ENCODE measurements around the gene CTNNA3.
A peak's percentile ranks its signal among the peaks of the same experiment; 100 is the strongest.

Gene CTNNA3

DNA sequence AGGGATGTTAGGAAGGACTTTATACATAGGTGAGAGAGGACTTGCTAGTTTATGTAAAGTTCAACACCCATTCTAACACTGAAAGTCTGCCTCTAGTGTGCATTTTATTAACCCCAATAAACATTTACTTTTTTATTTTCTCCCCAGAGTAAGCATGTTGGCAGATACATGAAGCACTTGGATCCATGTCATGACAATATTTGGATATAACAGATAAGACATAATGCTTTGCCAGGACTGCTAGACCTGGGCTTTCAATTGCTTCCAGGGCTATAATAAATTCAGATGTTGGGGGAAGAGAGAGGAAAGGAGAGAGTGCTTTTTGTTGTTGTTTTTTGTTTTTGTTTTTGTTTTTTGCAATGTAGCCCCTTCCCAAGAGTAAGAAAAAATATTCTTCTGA is 1039.5 kb downstream of the CTNNA3 start:
- in situ Hi-C loops (cut with HindIII; ENCODE audit: low pct_unique_long_range_greater_than_20kb, low sequenced_read_pairs): no loop called here
- no peak for TF ChIP-seq JUND (IDR thresholded peaks at IDR 0.05; ENCODE audit: low read depth)
- DNase-seq (ENCODE audit: low read depth in 1 of 2, low spot score in 1 of 2): no peak

DNA sequence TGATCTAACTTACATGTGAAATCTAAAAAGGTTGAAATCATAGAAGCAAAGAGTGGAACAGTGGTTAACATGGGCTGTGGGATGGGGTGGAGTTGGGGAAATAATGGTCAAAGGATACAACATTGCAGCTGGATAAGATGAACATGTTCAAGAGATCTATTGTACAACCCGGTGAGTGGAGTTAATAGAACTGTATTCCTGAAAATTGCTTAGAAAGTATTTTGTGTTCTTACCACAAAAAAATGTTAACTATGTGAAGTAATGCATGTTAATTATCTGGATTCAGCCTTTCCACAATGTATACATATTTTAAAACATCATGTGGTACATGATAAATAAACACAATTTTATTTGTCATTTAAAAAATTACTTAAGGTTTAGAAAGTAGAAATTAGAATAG is 1041.1 kb downstream of the CTNNA3 start:
- in situ Hi-C loops (cut with HindIII; ENCODE audit: low pct_unique_long_range_greater_than_20kb, low sequenced_read_pairs): no loop called here
- no peak for DNase-seq (ENCODE audit: low read depth in 1 of 2, low spot score in 1 of 2)
- TF ChIP-seq JUND (IDR thresholded peaks at IDR 0.05; ENCODE audit: low read depth): no peak

DNA sequence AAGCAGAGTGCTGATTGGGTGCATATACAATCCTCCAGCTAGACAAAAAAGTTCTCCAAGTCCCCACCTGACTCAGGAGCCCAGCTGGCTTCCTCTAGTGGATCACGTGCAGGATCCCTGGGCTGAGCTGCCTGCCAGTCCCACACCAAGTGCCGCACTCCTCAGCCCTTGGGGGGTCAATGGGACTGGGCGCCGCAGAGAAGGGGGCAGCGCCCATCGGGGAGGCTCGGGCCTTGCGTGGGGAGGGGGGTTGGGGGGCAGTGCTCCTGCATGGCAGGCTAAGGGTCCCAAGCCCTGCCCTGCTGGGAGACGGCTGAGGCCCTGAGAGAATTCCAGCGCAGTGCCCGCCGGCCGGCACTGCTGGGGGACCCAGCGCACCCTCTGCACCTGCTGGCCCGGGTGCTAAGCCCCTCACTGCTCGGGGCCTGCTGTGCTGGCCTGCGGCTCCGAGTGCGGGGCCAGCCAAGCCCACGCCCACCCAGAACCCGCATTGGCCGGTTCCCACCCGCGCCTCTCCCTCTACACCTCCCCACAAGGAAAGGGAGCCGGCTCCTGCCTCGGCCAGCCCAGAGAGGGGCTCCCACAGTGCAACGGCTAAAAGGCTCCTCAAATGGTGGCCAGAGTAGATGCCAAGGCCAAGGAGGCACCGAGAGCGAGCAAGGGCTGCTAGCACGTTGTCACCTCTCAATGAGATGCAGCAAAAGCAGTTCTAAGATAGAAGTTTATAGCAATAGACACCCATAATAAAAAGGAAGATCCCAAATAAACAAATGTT is 1044.5 kb downstream of the CTNNA3 start:
- no peak for DNase-seq (ENCODE audit: low read depth in 1 of 2, low spot score in 1 of 2)
- TF ChIP-seq JUND (IDR thresholded peaks at IDR 0.05; ENCODE audit: low read depth): no peak
- in situ Hi-C loops (cut with HindIII; ENCODE audit: low pct_unique_long_range_greater_than_20kb, low sequenced_read_pairs): no loop called here

DNA sequence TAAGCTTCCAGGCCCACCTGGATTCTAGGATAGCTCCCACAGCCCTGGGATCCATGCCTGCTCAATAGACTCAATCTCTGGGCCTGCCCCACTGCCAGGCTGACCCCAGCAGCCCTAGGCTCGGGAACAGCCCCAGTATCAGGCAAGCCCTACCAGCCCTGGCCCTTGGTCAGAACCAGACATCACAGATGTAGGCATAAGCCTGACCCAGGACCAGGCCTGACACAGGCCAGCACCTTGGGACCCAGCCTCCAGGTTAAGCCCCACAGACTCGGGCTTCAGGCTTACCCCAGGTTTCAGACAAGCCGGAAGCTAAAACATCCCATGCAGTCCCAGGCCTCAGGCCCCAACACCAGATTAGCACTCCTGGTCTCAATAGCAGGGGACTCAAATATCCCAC is 1046.4 kb downstream of the CTNNA3 start:
- in situ Hi-C loops (cut with HindIII; ENCODE audit: low pct_unique_long_range_greater_than_20kb, low sequenced_read_pairs): no loop called here
- DNase-seq (ENCODE audit: low read depth in 1 of 2, low spot score in 1 of 2): no peak
- TF ChIP-seq JUND (IDR thresholded peaks at IDR 0.05; ENCODE audit: low read depth): no peak

DNA sequence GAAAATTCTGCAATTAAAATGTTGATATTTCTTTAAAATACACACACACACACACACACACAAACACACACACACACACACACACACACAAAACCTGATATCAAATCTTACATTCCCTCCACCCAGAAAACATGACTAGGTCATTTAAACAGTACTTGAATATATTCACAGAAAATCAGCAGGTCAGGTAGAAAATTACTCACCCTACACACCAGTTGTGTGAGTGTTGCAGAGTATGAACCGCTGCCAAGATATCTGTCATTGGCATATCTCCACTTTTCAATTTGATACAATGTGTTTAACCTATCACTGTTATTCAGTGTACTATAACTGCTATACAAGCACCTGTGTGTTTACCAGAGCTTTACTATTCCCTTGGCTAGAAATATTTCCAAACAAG is 1053.8 kb downstream of the CTNNA3 start:
- DNase-seq (ENCODE audit: low read depth in 1 of 2, low spot score in 1 of 2): no peak
- in situ Hi-C loops (cut with HindIII; ENCODE audit: low pct_unique_long_range_greater_than_20kb, low sequenced_read_pairs): no loop called here
- TF ChIP-seq JUND (IDR thresholded peaks at IDR 0.05; ENCODE audit: low read depth): no peak

DNA sequence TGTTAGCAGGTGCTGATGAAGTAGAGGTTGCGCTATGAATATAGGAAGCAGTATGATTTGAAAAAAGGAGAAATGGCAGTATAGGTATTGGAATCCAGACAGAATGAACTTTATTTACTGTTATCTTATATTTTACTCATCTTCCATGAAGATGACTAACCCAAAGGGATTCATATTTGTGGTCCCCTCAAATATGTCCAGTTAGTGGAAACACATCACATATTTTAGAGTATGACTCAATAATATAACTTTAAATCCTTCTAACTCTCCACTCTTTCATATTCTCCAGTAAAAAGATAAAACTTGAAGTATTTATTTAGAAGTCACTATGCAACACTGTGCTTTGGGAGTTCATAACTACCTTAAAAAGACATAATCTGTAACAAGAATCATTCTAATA is 1056.6 kb downstream of the CTNNA3 start:
- DNase-seq (ENCODE audit: low read depth in 1 of 2, low spot score in 1 of 2): no peak
- in situ Hi-C loops (cut with HindIII; ENCODE audit: low pct_unique_long_range_greater_than_20kb, low sequenced_read_pairs): no loop called here
- TF ChIP-seq JUND (IDR thresholded peaks at IDR 0.05; ENCODE audit: low read depth): no peak

DNA sequence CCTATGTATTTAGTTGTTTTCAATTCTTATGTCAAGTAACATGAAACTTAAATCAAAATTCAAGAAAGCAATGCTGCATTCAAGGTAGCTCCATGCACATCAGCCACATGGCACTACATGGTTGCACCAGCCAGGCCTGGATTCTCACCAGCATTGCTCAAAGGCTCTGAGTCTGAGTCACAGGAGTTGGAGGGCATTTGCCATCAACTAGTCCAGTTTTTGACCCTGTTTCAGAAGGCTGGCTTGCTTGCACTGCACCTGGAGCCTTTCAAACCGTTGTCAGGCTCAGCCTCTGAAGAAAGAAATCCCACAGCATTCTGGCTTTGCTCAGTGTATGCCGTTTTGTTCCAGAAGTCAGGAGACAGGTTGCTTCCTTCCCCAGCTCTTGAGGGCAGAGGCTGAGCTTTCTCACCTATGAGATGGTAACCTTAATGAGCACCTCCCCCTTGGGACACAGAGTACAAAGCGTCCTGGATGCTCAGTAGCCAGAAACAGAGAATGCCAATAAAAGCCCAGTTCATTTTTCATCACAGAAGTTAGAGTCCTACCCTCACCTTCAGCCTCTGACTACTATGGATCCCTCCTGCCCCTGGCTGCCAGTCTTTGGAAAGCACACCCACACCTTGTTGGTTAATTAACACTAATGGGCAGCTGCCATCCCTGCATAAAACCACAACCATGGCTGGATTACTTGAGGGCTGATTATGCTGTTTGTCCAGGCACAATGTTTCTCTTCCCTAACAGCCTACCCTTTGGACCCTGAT is 1058.5 kb downstream of the CTNNA3 start:
- TF ChIP-seq JUND (IDR thresholded peaks at IDR 0.05; ENCODE audit: low read depth): no peak
- no peak for DNase-seq (ENCODE audit: low read depth in 1 of 2, low spot score in 1 of 2)
- in situ Hi-C loops (cut with HindIII; ENCODE audit: low pct_unique_long_range_greater_than_20kb, low sequenced_read_pairs): no loop called here

DNA sequence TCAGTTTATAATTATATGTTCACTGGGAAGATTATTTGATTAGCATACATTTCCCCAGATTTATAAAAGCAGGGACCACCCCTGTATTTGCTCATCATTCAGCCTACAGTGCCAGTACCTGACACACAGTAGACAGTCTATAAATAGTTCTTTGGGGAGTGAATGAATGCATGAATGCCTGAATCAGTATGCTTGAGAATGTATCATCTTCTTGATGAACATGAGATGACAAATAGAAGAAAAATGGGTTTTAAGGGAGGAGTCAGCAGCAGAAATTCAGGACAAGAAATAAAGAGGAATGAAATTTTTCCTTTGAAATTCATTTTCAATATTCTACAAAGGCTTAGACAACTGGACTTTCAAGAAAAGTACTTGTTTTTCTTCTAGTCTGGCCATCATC is 1066.0 kb downstream of the CTNNA3 start:
- no peak for DNase-seq (ENCODE audit: low read depth in 1 of 2, low spot score in 1 of 2)
- no peak for TF ChIP-seq JUND (IDR thresholded peaks at IDR 0.05; ENCODE audit: low read depth)
- in situ Hi-C loops (cut with HindIII; ENCODE audit: low pct_unique_long_range_greater_than_20kb, low sequenced_read_pairs): no loop called here

DNA sequence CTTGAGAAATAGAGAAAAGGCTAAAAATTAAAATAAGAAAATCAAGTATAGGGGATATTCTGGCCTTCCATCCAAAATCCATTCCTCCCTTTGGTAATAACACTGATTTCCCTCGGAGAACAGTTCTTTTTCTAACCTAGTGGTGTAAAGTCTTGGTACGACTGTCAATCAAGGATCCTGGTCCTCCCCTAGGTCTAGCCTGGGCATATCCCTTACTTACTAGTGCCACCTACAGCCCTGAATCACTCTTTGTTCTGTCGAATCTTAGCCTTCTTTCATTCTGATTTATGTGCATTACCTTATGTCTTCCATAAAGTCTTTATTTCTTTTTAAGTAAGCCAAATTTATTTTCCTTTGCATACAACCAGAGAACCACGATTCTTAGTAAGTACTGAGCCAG is 1068.8 kb downstream of the CTNNA3 start:
- in situ Hi-C loops (cut with HindIII; ENCODE audit: low pct_unique_long_range_greater_than_20kb, low sequenced_read_pairs): no loop called here
- TF ChIP-seq JUND (IDR thresholded peaks at IDR 0.05; ENCODE audit: low read depth): no peak
- peak; percentile 74 to 86 for DNase-seq (ENCODE audit: low read depth in 1 of 2, low spot score in 1 of 2)

DNA sequence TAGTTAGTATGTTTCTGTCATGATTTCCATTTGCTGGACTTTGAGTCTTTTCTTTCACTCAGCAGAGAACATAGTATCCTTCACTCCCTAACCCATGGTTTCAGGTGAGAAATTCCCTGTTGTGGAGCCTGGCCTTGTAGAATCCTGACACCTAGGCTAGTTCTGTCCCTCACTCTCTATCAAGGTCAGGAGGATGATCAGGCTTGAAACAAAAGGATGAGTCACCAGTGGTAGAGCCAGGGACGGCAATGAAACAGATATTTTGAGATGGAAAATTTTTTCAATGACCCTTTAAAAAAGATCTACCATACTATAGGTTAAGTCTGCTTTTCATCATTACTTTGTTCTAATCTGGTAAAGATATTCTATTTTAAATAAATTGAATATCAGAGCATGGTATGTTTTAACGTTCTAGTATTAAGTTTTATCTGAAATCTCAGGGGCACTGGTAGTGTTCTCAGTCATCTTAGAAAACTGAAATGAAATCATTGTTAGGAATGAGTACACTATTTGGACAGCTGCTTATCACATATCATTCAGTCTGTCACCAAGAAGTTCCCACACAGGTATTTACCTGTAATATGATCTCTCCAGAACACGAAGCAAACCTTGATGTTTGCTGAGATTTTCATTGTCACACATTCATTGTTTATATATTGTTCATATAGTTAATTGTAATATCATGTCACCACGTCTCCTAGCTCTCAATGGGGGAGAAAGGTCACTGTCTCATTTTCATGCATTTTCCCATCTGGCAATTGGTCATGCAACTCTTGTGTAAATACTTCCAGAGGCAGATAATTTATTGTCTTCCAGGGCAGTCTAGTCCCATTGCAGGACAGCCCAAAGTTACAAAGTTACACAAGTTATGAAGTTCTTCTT is 1070.0 kb downstream of the CTNNA3 start:
- in situ Hi-C loops (cut with HindIII; ENCODE audit: low pct_unique_long_range_greater_than_20kb, low sequenced_read_pairs): no loop called here
- no peak for TF ChIP-seq JUND (IDR thresholded peaks at IDR 0.05; ENCODE audit: low read depth)
- DNase-seq (ENCODE audit: low read depth in 1 of 2, low spot score in 1 of 2): peak in 1 of 2 experiments; percentile 35

DNA sequence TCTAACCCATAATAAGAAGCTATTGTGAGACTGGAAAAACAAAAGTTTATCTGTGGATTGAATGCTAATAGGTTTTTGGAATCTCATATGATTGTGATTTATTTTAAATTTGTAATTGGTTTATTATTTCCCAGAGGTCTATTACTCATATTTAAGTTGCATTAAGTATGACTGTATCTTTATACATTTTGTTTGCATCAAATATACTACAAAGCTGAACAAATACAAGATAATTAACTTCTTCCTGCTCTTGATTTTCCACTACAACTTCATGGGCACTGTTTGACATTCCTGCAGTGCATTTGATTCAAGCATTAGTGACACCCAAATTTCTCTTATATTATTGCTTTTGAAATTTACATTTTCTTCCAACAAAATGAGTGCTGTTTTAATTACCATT is 1073.9 kb downstream of the CTNNA3 start:
- DNase-seq (ENCODE audit: low read depth in 1 of 2, low spot score in 1 of 2): no peak
- in situ Hi-C loops (cut with HindIII; ENCODE audit: low pct_unique_long_range_greater_than_20kb, low sequenced_read_pairs): no loop called here
- TF ChIP-seq JUND (IDR thresholded peaks at IDR 0.05; ENCODE audit: low read depth): no peak

DNA sequence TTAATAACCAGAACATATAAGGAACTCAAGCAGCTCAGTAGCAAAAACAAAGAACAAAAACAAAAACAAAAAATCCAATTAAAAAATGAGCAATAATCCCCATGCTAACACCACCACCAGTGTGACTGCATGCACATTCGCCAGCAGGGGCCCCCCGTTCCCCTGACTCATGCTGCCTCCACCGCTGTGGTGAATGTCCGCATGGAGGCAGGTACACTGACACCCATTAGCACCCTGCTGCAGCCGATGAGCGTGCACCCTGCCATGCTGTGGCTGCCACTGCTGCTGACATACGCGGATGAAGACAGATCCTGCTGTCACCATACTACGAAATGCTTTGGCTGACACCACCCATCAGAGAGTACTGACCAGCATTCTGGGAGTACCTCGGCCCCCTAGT is 1091.8 kb downstream of the CTNNA3 start:
- in situ Hi-C loops (cut with HindIII; ENCODE audit: low pct_unique_long_range_greater_than_20kb, low sequenced_read_pairs): no loop called here
- no peak for TF ChIP-seq JUND (IDR thresholded peaks at IDR 0.05; ENCODE audit: low read depth)
- peak in 1 of 2 experiments; percentile 55 for DNase-seq (ENCODE audit: low read depth in 1 of 2, low spot score in 1 of 2)
